Forelimb muscle (tissue), 1 donor: ENCODE results near the gene DISP1. TPM values are rescaled to one million over a fixed set of nuclear protein-coding genes. Genes with fewer than 3 reads are reported as not detected.

Source experiments
- DNase-seq: peaks from one replicate; pipeline ENCODE4 v3.0.0-alpha.2; 2013; ENCODE audit warnings: low read depth
- polyA plus RNA-seq: library from polyadenylated mRNA; unstranded; fragments of 120-200 nt; gene quantifications from one replicate; pipeline ENCODE4 v1.2.1, GENCODE V29; 2013; ENCODE audit not compliant: insufficient read length

Gene DISP1
- 7.1 TPM for polyA plus RNA-seq

GRCh38 chr1:222814536-222815439, at the start of gene DISP1:
Gene DISP1, plus strand, starts transcription at chr1:222815039. Its CDS starts 127,785 bp downstream, at chr1:222942824.
- DNase-seq = peak; percentile 53

GRCh38 chr1:222767152-222767571, 47.7 kb upstream of the DISP1 start:
- DNase-seq = no peak

- no peak for DNase-seq
Observed at GRCh38 chr1:222768592-222768991, 46.2 kb upstream of the DISP1 start.

GRCh38 chr1:222769181-222769580, 45.7 kb upstream of the DISP1 start:
- DNase-seq = no peak

GRCh38 chr1:222769971-222770620, 44.7 kb upstream of the DISP1 start:
- no peak for DNase-seq

- no peak for DNase-seq
Observed at GRCh38 chr1:222772996-222773379, 41.9 kb upstream of the DISP1 start.

- DNase-seq = no peak
Observed at GRCh38 chr1:222777463-222777862, 37.4 kb upstream of the DISP1 start.

GRCh38 chr1:222777977-222778376, 36.9 kb upstream of the DISP1 start:
- DNase-seq = no peak

- no peak for DNase-seq
Observed at GRCh38 chr1:222781251-222781650, 33.6 kb upstream of the DISP1 start.

GRCh38 chr1:222783051-222783450, 31.8 kb upstream of the DISP1 start:
- DNase-seq = no peak

GRCh38 chr1:222784371-222784770, 30.5 kb upstream of the DISP1 start:
- DNase-seq = no peak

- no peak for DNase-seq
Observed at GRCh38 chr1:222784916-222785315, 29.9 kb upstream of the DISP1 start.

GRCh38 chr1:222785529-222785928, 29.3 kb upstream of the DISP1 start:
- no peak for DNase-seq

GRCh38 chr1:222786121-222786520, 28.7 kb upstream of the DISP1 start:
- DNase-seq = no peak

- no peak for DNase-seq
Observed at GRCh38 chr1:222787729-222788128, 27.1 kb upstream of the DISP1 start.

- DNase-seq = no peak
Observed at GRCh38 chr1:222788402-222789156, 26.3 kb upstream of the DISP1 start.

GRCh38 chr1:222790115-222790514, 24.7 kb upstream of the DISP1 start:
- no peak for DNase-seq

GRCh38 chr1:222790520-222790919, 24.3 kb upstream of the DISP1 start:
- no peak for DNase-seq

GRCh38 chr1:222791006-222791710, 23.7 kb upstream of the DISP1 start:
- no peak for DNase-seq

- no peak for DNase-seq
Observed at GRCh38 chr1:222792744-222793143, 22.1 kb upstream of the DISP1 start.

- DNase-seq = no peak
Observed at GRCh38 chr1:222794656-222795474, 20.0 kb upstream of the DISP1 start.
